Tibial nerve (tissue), 4 donors: ENCODE measurements around the gene CYBRD1.

Experiments
- EP300 ChIP-seq, 2 donors: sonication (generic); formaldehyde crosslinking; IDR thresholded peaks; one replicate each; pipeline ENCODE4 v1.6.1; 2017; ENCODE audit warnings: antibody characterized with exemption in 2 of 2, mild to moderate bottlenecking in 1 of 2
- POLR2A ChIP-seq, 2 donors: fragments of 450-650 bp; IDR thresholded peaks; one replicate each; pipeline ENCODE4 v1.6.1; 2017; ENCODE audit warnings: antibody characterized with exemption in 2 of 2, mild to moderate bottlenecking in 2 of 2, moderate library complexity in 2 of 2
- TF ChIP-seq, protein P1 (sequence below), 5 experiments: fragments of 200-600 bp in 3 of 5; fragments of 450-650 bp in 2 of 5; sonication (generic) in 3 of 5; IDR thresholded peaks; one replicate each; pipeline ENCODE4 v1.5.1; 2016 to 2019; ENCODE audit warnings: antibody characterized with exemption in 5 of 5, mild to moderate bottlenecking in 3 of 5, moderate library complexity in 2 of 5

- TF ChIP-seq, protein P1, sequence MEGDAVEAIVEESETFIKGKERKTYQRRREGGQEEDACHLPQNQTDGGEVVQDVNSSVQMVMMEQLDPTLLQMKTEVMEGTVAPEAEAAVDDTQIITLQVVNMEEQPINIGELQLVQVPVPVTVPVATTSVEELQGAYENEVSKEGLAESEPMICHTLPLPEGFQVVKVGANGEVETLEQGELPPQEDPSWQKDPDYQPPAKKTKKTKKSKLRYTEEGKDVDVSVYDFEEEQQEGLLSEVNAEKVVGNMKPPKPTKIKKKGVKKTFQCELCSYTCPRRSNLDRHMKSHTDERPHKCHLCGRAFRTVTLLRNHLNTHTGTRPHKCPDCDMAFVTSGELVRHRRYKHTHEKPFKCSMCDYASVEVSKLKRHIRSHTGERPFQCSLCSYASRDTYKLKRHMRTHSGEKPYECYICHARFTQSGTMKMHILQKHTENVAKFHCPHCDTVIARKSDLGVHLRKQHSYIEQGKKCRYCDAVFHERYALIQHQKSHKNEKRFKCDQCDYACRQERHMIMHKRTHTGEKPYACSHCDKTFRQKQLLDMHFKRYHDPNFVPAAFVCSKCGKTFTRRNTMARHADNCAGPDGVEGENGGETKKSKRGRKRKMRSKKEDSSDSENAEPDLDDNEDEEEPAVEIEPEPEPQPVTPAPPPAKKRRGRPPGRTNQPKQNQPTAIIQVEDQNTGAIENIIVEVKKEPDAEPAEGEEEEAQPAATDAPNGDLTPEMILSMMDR (IDR thresholded peaks at IDR 0.05) = no peak
- TF ChIP-seq POLR2A (IDR thresholded peaks at IDR 0.05) = no peak
- TF ChIP-seq EP300 (IDR thresholded peaks at IDR 0.05) = no peak
Observed at GRCh38 chr2:171571721-171572120, 49.4 kb downstream of the CYBRD1 start.
